HG03469 (cell line): Measurements from ENCODE around the gene NPY.

Source experiments
- ATAC-seq: cut with Tn5 transposase; IDR thresholded peaks from one replicate; pipeline ENCODE4 v1.9.1; 2021; ENCODE audit warnings: mild to moderate bottlenecking, moderate library complexity, moderate number of reproducible peaks; ENCODE audit not compliant: unreplicated experiment

The NPY gene

DNA sequence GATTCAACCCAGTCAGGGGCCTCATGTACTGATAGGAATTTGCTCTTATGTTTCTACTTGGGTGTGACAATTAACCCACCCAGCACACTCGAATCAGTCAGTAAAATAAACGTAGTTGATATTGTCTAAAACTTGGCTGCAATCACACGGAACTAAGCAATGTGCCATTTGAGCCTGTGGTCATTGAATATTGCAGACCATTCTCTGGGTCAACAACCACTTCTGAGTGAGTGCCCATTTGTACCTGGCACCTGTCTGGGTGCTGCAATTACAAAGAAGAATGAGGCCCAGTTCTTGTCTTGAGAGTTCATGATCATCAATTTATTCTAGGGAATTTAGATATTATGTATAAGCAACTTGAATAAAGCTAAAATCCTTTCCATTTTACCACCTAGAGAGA is 29.8 kb downstream of the NPY start:
- no peak for ATAC-seq

DNA sequence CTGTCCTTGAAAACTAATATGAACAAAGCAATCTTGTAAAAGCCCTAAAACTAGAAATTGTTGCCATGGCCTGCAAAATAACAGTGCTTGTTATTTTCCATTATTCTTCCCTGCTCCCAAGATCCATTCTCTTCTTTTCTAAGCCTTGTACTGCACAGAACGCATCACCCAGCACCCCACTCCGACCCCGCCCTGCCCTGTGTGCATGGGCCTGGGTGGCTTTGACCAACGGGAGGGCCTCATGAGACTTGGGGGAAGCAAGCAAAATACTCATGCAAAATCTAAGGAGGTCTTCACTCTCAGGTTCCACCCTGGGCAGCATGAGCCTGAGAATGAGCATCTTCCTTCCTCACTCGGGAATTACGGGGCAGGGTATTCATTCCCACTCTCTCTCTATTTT is 32.4 kb downstream of the NPY start:
- no peak for ATAC-seq

DNA sequence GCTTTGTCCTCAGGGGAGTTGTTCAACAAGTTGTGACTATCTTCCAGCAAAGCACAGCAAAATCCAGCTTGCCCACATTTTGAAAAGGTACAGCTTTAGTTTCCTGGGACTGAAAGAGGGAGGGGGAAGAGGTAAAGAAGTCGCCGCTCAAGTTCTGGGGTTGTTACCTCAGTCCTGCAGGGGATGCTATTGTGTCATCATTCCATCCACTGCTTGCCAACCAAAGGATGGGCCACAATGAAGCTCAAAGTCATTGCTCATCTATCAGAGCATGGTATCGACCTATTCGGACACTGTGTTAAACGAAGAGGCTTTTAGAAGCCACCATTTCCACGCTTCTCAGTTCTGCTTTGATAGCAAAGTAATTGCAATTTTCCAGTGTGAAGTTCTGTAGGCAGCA is 34.3 kb downstream of the NPY start:
- no peak for ATAC-seq

DNA sequence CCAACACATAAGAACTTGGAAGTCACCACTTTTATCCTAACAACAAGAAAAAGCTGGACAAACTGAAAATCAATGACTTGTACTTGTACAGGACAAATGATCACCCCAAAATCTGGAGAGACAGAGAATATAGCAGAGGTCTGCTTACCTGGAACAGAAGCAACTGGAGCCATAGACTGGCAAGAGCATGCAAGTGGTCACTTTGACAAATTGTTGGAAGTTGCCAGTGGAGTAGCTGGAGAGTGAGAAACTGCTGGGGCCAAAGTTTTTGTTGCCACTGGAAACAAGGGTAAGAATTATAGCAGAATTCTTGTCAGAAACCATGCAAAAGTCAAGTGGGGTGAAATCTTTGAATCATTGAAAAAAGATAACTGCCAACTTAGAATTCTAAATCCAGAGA is 35.2 kb downstream of the NPY start:
- no peak for ATAC-seq

DNA sequence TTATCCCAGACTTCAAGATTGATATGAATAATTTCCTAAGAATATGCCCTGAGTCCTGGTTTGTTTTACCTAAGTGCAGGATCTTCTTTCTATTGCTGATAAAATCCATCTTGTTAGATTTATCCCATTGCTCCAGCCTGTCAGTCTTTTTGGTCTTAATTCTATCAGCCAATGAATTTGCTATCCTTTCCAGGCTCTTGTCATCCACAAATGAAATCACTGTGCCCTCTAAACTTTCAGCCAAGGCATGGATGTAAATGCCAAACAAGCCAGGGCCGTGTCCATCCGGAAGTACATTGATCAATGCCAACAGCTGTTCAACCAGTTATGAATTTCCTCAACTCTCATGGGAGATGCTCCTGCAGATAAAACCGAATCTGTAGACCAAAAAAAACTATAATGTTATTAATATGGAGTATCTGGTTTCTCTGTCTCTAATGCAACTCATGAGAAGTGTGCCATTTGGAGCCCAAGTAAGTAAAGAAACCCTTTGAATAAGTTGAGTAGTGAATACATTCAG is 40.0 kb downstream of the NPY start:
- ATAC-seq = no peak

GRCh38 chr7:24325708-24326107 is 41.7 kb downstream of the NPY start:
- ATAC-seq = peak; percentile 71

DNA sequence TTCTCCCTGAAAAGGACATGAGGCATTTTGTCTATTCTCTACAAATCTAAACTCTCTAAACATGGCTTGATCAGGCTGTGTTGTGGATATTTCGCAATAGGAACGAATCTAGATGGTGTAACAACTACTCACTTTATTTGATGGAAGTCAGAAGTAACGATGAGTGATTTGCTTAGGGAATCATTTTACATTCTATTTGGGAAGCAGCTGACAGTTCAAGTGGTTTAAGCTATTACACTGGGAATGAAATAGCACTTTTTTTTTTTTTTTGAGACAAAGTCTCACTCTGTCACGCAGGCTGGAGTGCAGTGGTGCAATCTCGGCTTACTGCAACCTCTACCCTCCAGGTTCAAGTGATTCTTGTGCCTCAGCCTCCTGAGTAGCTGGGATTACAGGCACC is 44.1 kb downstream of the NPY start:
- ATAC-seq = no peak

DNA sequence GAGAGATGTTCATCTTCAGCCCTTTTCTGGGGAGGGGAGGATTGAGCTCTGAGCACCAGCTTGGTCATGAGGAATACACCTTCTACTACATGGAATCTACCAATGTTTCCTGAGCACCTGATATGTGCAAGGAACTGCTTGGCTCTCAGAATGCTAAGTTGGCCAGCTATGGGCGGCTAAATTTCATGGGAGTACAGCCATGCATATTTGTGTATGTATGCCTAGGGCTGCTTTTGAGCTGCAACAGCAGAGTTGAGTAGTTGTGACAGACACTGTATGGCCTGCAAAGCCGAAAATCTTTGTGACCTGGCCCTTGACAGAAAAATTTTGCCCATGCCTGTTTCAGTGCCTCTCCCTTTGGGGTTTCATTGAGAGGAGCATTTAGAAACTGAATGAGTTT is 44.9 kb downstream of the NPY start:
- ATAC-seq = no peak

GRCh38 chr7:24334012-24334411 is 50.0 kb downstream of the NPY start:
- ATAC-seq = no peak

DNA sequence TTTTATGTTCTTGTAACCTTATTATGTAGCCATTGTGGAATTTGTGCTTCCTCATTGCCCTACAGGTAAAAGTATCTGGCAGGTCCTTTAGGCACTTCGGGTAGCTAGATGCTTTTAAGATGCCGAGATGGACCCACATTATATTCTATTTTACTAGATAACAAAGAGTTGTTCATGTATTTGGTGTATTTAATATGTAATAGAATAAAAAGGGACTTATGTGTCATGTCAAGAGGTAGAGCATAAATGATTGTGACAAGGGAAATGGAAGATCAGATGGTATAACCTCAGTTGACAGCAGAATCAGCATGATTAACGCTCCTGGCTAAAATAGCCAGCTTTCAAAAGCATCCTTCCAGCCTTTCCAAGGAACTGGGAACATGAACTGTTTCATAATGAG is 50.6 kb downstream of the NPY start:
- no peak for ATAC-seq

DNA sequence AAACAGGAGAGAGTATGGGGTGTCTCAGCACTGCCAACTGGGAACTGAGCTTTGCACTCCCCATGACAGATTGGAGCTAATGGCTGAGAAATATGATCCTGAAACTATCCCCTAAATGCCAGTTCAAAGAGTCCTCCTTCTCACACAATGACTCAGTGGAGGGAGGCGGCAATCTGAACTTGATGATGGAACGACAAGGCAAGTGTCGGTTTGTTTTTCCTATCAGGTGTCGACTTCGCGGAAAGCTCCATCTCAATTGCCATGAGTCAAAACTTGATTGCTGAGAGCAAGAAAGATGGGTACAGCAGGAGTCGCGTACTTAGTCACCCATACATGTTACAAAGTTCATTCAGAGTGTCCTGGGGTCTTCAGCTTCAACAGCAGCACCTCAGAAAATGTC is 52.5 kb downstream of the NPY start:
- no peak for ATAC-seq

GRCh38 chr7:24337180-24337579 is 53.2 kb downstream of the NPY start:
- ATAC-seq = no peak

GRCh38 chr7:24339575-24339974 is 55.6 kb downstream of the NPY start:
- ATAC-seq = no peak

DNA sequence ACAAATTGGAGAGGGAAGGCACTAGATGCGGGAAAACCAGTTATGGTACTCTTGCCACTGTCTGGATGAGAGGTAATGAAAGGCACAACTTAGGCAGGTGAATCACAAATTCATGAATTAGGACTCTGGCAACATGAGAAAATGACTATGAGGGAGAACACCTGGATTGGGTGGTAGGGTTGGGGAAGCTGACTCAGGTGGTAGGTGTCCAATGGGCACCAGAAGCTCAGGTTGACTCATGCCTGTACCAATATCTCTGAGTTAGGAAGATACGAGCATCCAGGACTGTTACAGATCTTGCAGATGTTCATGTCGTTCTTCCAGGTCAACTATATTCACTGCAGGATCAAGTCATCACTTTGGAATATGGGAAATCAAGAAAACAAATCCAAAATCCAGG is 56.7 kb downstream of the NPY start:
- no peak for ATAC-seq
